Fibroblast of the aortic adventitia (primary cell): ENCODE measurements around the gene UBTF. TPM values are rescaled to one million over a fixed set of nuclear protein-coding genes. Genes with fewer than 3 reads are reported as not detected.

ENCODE experiments used
- DNase-seq: peaks from one replicate; pipeline ENCODE4 v3.0.0-alpha.2; 2010; ENCODE audit warnings: low read depth
- H3K4me3 ChIP-seq: 2 replicates; pipeline ENCODE4 v1.5.1; 2011; ENCODE audit warnings: low read depth, mild to moderate bottlenecking, control low read depth, low read length, moderate library complexity
- CTCF ChIP-seq: IDR thresholded peaks from 2 replicates; pipeline ENCODE4 v1.5.1; 2011; ENCODE audit warnings: mild to moderate bottlenecking, low read length, control low read depth, inconsistent platforms; ENCODE audit not compliant: insufficient read depth
- total RNA-seq: library from RNA; depleted of rRNA; stranded (reverse); fragments of >200 nt; gene quantifications from 2 replicates; pipeline ENCODE4 v1.2.3, GENCODE V29; 2012; ENCODE audit warnings: low replicate concordance

UBTF gene
- total RNA-seq, 1 donor: 64.2 TPM

GRCh38 chr17:44198721-44199552 lies 20.5 kb downstream of the UBTF start:
- peak overlapping the region; percentile 76 for H3K4me3 ChIP-seq
- no peak for TF ChIP-seq CTCF
- DNase-seq: no peak

GRCh38 chr17:44197980-44198720 lies 21.3 kb downstream of the UBTF start:
- DNase-seq: peak; percentile 70
- H3K4me3 ChIP-seq: peak overlapping the region; percentile 76
- no peak for TF ChIP-seq CTCF

GRCh38 chr17:44197107-44197506 lies 22.4 kb downstream of the UBTF start:
- H3K4me3 ChIP-seq: no peak overlapping the region
- DNase-seq: no peak
- no peak for TF ChIP-seq CTCF

GRCh38 chr17:44193326-44194084 lies 26.0 kb downstream of the UBTF start:
- TF ChIP-seq CTCF: no peak
- H3K4me3 ChIP-seq: no peak overlapping the region
- DNase-seq: no peak

- no peak overlapping the region for H3K4me3 ChIP-seq
- DNase-seq: no peak
- TF ChIP-seq CTCF: no peak
Observed at GRCh38 chr17:44192750-44193149, 26.7 kb downstream of the UBTF start.

GRCh38 chr17:44191941-44192496 lies 27.5 kb downstream of the UBTF start:
- DNase-seq: no peak
- no peak for TF ChIP-seq CTCF
- H3K4me3 ChIP-seq: no peak overlapping the region
